Coronary artery (tissue), 2 donors: ENCODE measurements around the gene STRIP2.

ENCODE experiments used
- DNase-seq: peaks from one replicate; pipeline ENCODE4 v3.0.0-alpha.2; 2017; ENCODE audit warnings: low spot score
- H3K27ac ChIP-seq, 2 donors: fragments of 200-600 bp; sonication (generic); one replicate each; pipeline ENCODE4 v1.5.1; 2016 to 2019
- H3K4me3 ChIP-seq: fragments of 200-600 bp; sonication (generic); 2 replicates; pipeline ENCODE4 v1.5.1; 2016; ENCODE audit warnings: mild to moderate bottlenecking, moderate library complexity
- CTCF ChIP-seq: fragments of 200-600 bp; sonication (generic); IDR thresholded peaks from one replicate; pipeline ENCODE4 v1.5.1; 2019; ENCODE audit warnings: antibody characterized with exemption

The STRIP2 gene

GRCh38 chr7:129435414-129435829, 1.2 kb downstream of the STRIP2 start:
- Histone ChIP-seq H3K27ac (no peak overlapping the region), H3K4me3 (no peak overlapping the region)
- DNase-seq, result no peak
- TF ChIP-seq CTCF, result no peak

GRCh38 chr7:129436335-129436923, 2.2 kb downstream of the STRIP2 start:
- DNase-seq, result no peak
- no peak overlapping the region for H3K4me3 ChIP-seq
- no peak for TF ChIP-seq CTCF
- H3K27ac ChIP-seq, result no peak overlapping the region

- Histone ChIP-seq H3K4me3 (no peak overlapping the region), H3K27ac (no peak overlapping the region)
- TF ChIP-seq CTCF, result no peak
- no peak for DNase-seq
Measured at GRCh38 chr7:129437190-129437589, 3.0 kb downstream of the STRIP2 start.

GRCh38 chr7:129438281-129438838, 4.1 kb downstream of the STRIP2 start:
- no peak for TF ChIP-seq CTCF
- no peak overlapping the region for H3K27ac ChIP-seq
- no peak for DNase-seq
- no peak overlapping the region for H3K4me3 ChIP-seq

- no peak overlapping the region for H3K4me3 ChIP-seq
- DNase-seq, result no peak
- no peak for TF ChIP-seq CTCF
- H3K27ac ChIP-seq, result no peak overlapping the region
Measured at GRCh38 chr7:129438839-129439651, 4.8 kb downstream of the STRIP2 start.

- no peak for DNase-seq
- Histone ChIP-seq H3K27ac (no peak overlapping the region), H3K4me3 (no peak overlapping the region)
- TF ChIP-seq CTCF, result no peak
Measured at GRCh38 chr7:129439963-129440625, 5.9 kb downstream of the STRIP2 start.
